ENCODE measurements around the gene TTLL3.

Gene TTLL3

DNA sequence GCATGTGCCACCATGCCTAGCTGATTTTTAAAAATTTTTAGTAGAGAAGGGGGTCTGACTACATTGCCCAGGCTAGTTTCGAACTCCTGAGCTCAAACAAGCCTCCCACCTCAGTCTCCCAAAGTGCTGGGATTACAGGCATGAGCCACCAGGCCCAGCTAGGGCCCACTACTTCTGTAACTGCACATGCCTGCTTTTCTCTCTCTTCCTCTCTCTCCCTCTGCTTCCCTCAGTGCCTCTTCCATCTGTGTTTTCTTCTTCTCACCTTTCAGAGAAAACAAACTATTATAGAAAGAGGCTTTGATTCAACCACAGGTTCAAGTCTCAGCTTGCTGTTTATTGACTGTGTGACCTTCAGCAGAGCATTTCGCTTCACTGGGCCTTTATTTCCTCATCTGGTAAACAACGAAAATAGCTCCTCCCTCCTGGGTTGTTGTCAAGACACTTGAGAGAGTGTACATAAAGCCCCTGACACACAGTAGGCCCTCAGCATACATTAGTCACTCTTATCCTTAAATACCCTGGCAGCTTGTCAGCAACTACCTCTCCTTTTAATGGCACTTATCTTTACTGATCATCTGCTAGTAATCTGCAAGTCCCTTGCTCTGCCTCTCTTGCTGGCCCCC lies 28.0 kb upstream of the TTLL3 start:
- peaks cover 9% of the 10 kb centered on the region for H3K4me1 ChIP-seq (ENCODE audit: insufficient read depth, insufficient read length)
- H3K36me3 ChIP-seq (ENCODE audit: insufficient read depth, insufficient read length, low read length): peaks cover 63% of the 10 kb centered on the region
- TF ChIP-seq SUZ12 (IDR thresholded peaks at IDR 0.05; ENCODE audit: extremely low read depth, insufficient read depth, insufficient read length): no peak
- TF ChIP-seq ZNF274 (IDR thresholded peaks at IDR 0.05; ENCODE audit: low read depth, low read length): no peak
- TF ChIP-seq YY1 (IDR thresholded peaks at IDR 0.05; ENCODE audit: insufficient read depth, insufficient read length): no peak
- H3K27me3 ChIP-seq (ENCODE audit: insufficient read depth, insufficient read length): no peaks in the 10 kb centered on the region
- H3K9ac ChIP-seq (ENCODE audit: insufficient read length, low read depth): no peak overlapping the region
- no peak for DNase-seq (ENCODE audit: low read depth, low spot score)
- H3K9me3 ChIP-seq (ENCODE audit: insufficient read depth, low read length): no peaks in the 10 kb centered on the region
- H3K4me3 ChIP-seq (ENCODE audit: insufficient read length, low read depth): no peak overlapping the region

DNA sequence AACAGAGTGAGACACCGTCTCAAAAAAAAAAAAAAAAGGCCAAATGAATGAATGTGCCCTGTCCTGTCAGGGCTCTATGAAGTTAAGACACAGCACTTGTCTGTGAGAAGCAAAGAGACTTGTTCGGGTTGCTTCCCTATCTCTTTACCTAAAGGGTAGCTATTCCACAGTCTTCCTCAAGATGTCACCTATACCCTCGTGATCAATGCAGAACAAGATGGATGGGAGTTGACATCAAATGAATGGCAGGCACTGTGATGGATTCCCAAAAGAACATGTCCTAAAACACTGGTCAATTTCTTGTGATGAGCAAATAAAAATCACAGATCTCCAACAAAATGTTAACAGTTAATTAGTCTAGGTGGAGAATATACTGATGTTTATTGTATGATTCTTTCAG lies 27.3 kb upstream of the TTLL3 start:
- no peak overlapping the region for H3K9ac ChIP-seq (ENCODE audit: insufficient read length, low read depth)
- H3K27me3 ChIP-seq (ENCODE audit: insufficient read depth, insufficient read length): no peaks in the 10 kb centered on the region
- DNase-seq (ENCODE audit: low read depth, low spot score): no peak
- TF ChIP-seq ZNF274 (IDR thresholded peaks at IDR 0.05; ENCODE audit: low read depth, low read length) (no peak), SUZ12 (IDR thresholded peaks at IDR 0.05; ENCODE audit: extremely low read depth, insufficient read depth, insufficient read length) (no peak)
- peaks cover 9% of the 10 kb centered on the region for H3K4me1 ChIP-seq (ENCODE audit: insufficient read depth, insufficient read length)
- H3K36me3 ChIP-seq (ENCODE audit: insufficient read depth, insufficient read length, low read length): peaks cover 70% of the 10 kb centered on the region
- no peaks in the 10 kb centered on the region for H3K9me3 ChIP-seq (ENCODE audit: insufficient read depth, low read length)
- no peak overlapping the region for H3K4me3 ChIP-seq (ENCODE audit: insufficient read length, low read depth)

DNA sequence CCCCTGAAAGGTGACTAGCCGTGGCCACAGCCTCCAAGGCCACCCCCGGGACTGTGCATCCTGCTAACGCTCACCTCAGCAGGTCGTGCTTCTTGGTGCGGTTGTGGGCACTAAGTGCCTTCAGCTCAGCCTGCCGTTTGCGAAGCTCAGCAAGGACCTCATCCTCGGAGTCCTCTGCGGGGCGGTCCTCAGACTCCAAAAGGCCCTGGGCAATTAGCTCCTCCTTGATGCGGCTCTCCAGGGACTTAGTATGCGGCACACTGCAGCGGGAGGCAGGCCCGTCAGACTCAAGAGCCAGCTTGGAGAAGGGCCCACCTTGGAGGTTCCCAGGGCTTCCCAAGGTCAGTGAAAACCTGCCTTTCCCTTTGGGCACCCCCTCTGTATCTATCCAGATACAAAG lies 26.1 kb upstream of the TTLL3 start:
- H3K27me3 ChIP-seq (ENCODE audit: insufficient read depth, insufficient read length): no peaks in the 10 kb centered on the region
- no peaks in the 10 kb centered on the region for H3K9me3 ChIP-seq (ENCODE audit: insufficient read depth, low read length)
- H3K9ac ChIP-seq (ENCODE audit: insufficient read length, low read depth): no peak overlapping the region
- no peak overlapping the region for H3K4me3 ChIP-seq (ENCODE audit: insufficient read length, low read depth)
- H3K4me1 ChIP-seq (ENCODE audit: insufficient read depth, insufficient read length): peaks cover 9% of the 10 kb centered on the region
- peaks cover 73% of the 10 kb centered on the region for H3K36me3 ChIP-seq (ENCODE audit: insufficient read depth, insufficient read length, low read length)
- no peak for DNase-seq (ENCODE audit: low read depth, low spot score)
- TF ChIP-seq YY1 (IDR thresholded peaks at IDR 0.05; ENCODE audit: insufficient read depth, insufficient read length): no peak
- TF ChIP-seq SUZ12 (IDR thresholded peaks at IDR 0.05; ENCODE audit: extremely low read depth, insufficient read depth, insufficient read length): no peak
- no peak for TF ChIP-seq ZNF274 (IDR thresholded peaks at IDR 0.05; ENCODE audit: low read depth, low read length)

DNA sequence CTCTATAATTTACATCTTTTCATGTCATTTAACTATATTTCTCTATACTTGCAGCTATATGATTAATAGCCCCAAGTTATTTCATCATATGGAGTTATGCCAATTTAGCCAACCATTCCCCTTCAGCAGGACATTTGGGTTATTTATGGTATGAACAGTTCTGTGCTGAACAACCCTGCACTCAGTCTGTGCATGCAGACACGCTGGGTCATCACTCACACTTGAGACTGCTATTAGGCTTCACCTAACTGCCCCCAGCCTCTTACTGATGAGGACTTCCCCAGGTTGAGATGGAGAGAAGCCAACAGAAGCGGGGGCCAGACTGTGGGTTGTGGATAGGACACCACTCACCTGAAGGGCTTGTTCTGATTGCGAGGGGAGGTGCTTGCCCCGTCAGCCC lies 25.1 kb upstream of the TTLL3 start:
- H3K4me1 ChIP-seq (ENCODE audit: insufficient read depth, insufficient read length): peaks cover 8% of the 10 kb centered on the region
- no peak for DNase-seq (ENCODE audit: low read depth, low spot score)

DNA sequence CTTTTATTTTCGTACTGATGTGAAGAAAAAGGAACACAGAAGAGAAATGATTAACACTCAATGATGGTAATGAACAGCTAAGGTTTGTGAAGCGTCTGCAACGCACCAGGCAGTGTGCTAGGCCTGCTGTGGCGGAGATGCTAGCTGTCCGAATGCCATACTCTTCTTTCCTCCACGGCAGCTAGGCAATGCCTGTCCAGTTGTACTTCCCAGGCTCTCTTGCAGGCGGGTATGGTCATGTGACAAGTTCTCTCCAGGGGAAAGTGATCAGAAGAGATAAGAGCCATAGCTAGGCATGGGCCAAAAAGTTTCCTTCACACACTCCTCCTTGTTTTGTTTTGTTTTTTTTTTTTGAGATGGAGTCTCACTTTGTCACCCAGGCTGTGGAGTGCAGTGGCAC lies 24.5 kb upstream of the TTLL3 start:
- DNase-seq (ENCODE audit: low read depth, low spot score): no peak
- Histone ChIP-seq H3K4me3 (ENCODE audit: insufficient read length, low read depth) (no peak overlapping the region), H3K4me1 (ENCODE audit: insufficient read depth, insufficient read length) (peaks cover 4% of the 10 kb centered on the region), H3K9ac (ENCODE audit: insufficient read length, low read depth) (no peak overlapping the region), H3K27me3 (ENCODE audit: insufficient read depth, insufficient read length) (no peaks in the 10 kb centered on the region), H3K36me3 (ENCODE audit: insufficient read depth, insufficient read length, low read length) (peaks cover 81% of the 10 kb centered on the region), H3K9me3 (ENCODE audit: insufficient read depth, low read length) (no peaks in the 10 kb centered on the region)
- no peak for TF ChIP-seq SUZ12 (IDR thresholded peaks at IDR 0.05; ENCODE audit: extremely low read depth, insufficient read depth, insufficient read length)
- TF ChIP-seq YY1 (IDR thresholded peaks at IDR 0.05; ENCODE audit: insufficient read depth, insufficient read length): no peak
- TF ChIP-seq ZNF274 (IDR thresholded peaks at IDR 0.05; ENCODE audit: low read depth, low read length): no peak

More for the DNA sequence above, 25.1 kb upstream of the TTLL3 start:
- Histone ChIP-seq H3K9ac (ENCODE audit: insufficient read length, low read depth) (no peak overlapping the region), H3K9me3 (ENCODE audit: insufficient read depth, low read length) (no peaks in the 10 kb centered on the region), H3K36me3 (ENCODE audit: insufficient read depth, insufficient read length, low read length) (peaks cover 81% of the 10 kb centered on the region), H3K27me3 (ENCODE audit: insufficient read depth, insufficient read length) (no peaks in the 10 kb centered on the region), H3K4me3 (ENCODE audit: insufficient read length, low read depth) (no peak overlapping the region)
- TF ChIP-seq ZNF274 (IDR thresholded peaks at IDR 0.05; ENCODE audit: low read depth, low read length): no peak

DNA sequence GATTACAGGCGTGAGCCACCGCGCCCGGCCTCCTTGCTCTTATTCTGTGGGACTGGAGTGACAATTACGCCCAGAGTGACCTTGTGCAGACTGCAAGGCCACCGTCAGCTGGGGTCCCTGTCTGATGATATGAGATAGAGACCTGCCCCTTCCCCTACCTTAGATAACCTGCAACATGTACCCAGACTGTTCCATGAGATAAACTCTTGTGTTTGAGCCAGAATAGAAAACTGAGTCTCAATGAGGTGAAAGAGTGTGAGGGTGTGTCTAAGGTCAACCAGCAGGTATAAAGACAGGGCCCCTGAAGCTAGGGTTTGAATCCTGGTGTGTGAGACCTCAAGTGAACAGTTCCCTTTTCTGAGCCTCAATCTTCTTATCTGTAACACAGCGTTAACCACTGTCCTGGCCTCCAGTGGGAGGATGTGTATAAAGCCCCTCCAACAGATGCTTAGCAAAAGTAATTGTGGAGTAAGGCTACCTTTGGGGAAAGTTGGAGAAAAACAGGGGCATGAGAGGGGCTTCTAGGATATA lies 23.8 kb upstream of the TTLL3 start:
- peaks cover 81% of the 10 kb centered on the region for H3K36me3 ChIP-seq (ENCODE audit: insufficient read depth, insufficient read length, low read length)
- H3K4me3 ChIP-seq (ENCODE audit: insufficient read length, low read depth): no peak overlapping the region
- no peaks in the 10 kb centered on the region for H3K27me3 ChIP-seq (ENCODE audit: insufficient read depth, insufficient read length)
- no peak for DNase-seq (ENCODE audit: low read depth, low spot score)
- H3K4me1 ChIP-seq (ENCODE audit: insufficient read depth, insufficient read length): peaks cover 4% of the 10 kb centered on the region
- H3K9me3 ChIP-seq (ENCODE audit: insufficient read depth, low read length): no peaks in the 10 kb centered on the region
- H3K9ac ChIP-seq (ENCODE audit: insufficient read length, low read depth): no peak overlapping the region
- TF ChIP-seq SUZ12 (IDR thresholded peaks at IDR 0.05; ENCODE audit: extremely low read depth, insufficient read depth, insufficient read length) (no peak), YY1 (IDR thresholded peaks at IDR 0.05; ENCODE audit: insufficient read depth, insufficient read length) (no peak), ZNF274 (IDR thresholded peaks at IDR 0.05; ENCODE audit: low read depth, low read length) (no peak)

DNA sequence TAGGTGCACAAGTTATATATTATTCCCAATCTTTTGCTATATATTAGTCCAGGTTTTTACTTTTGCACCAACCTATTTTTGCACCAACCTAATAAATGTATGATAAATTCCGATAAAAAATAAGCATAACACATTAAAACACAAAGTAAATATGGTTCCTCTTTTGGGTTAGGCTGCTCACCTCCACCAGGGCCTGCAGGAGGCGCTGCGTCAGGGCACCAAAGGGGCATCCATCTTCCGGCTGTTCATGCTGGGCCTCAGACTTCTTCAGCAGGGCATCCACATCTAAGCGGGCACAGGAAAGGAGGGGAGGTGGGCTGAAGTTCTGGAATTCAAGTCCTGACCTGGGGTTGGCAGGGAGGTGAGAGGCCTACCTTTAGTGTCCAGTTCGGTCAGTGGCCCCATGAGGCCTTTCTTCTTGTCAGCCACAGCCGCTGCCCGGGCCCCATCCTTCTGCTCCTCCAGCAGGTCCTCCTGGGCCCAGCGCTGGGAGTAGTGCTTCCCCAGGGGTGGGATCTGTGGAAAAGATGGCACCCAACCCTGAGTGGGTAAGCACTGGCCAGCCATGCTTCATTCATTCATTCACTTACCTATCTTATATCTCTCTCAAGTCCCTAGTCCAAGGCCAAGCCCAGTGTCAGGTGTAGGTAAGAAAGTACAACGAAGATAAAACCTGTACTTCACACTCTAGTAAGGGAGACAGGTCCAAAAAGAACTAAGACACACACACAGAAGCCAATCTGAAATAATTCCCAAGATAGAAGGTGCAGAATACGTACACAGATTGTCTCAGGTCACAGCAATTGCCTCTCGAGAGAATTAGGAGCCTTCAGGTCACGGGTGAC lies 23.0 kb upstream of the TTLL3 start:
- Histone ChIP-seq H3K4me3 (ENCODE audit: insufficient read length, low read depth) (no peak overlapping the region), H3K9me3 (ENCODE audit: insufficient read depth, low read length) (no peaks in the 10 kb centered on the region), H3K27me3 (ENCODE audit: insufficient read depth, insufficient read length) (no peaks in the 10 kb centered on the region), H3K36me3 (ENCODE audit: insufficient read depth, insufficient read length, low read length) (peaks cover 78% of the 10 kb centered on the region), H3K9ac (ENCODE audit: insufficient read length, low read depth) (no peak overlapping the region), H3K4me1 (ENCODE audit: insufficient read depth, insufficient read length) (peaks cover 4% of the 10 kb centered on the region)
- TF ChIP-seq SUZ12 (IDR thresholded peaks at IDR 0.05; ENCODE audit: extremely low read depth, insufficient read depth, insufficient read length): no peak
- no peak for TF ChIP-seq ZNF274 (IDR thresholded peaks at IDR 0.05; ENCODE audit: low read depth, low read length)
- TF ChIP-seq YY1 (IDR thresholded peaks at IDR 0.05; ENCODE audit: insufficient read depth, insufficient read length): no peak
- DNase-seq (ENCODE audit: low read depth, low spot score): no peak
